ENCODE data around the gene SGCA.

Gene SGCA

DNA sequence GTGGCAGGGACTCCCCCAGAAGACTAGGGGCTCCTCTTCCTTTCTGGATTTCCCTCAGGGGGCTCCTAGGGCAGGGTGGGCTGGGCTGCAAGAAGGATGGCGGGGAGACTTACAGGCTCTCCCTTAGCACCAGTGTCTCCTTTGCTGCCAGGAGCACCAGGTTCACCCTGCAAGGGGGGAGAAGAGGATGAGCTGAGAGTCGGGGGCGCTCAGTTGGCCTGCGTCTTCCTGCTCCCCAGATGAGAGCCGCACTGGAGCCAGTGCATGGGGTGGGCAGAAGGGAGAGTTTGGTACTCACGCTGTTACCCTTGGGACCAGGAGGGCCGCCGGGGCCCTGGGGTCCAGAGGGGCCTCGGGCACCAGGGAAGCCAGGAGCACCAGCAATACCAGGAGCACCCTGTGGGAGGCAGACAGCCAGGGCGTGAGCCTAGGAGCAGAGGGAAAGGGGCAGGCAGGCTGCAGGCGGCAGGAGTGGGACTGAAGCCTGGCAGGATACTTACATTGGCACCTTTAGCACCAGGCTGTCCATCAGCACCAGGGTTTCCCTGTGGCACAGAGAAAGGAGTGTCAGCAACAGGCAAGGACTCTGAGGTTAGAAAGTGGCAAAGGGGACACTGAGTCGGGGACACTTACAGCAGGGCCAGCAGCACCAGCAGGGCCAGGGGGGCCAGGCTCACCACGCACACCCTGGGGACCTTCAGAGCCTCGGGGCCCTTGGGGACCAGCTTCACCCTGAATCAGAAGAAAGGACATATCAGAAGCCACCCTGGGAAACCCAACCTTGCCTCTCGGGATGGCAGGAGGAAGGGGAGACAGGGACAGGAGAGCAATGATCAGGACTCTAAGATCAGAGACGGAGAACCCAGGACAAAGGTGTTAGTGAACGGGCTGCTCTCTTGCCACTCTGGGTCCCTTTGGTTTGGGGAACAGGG lies 29.4 kb downstream of the SGCA start:
- Histone ChIP-seq H3K4me3 (ENCODE audit: severe bottlenecking) (no peak overlapping the region), H3K27ac (ENCODE audit: poor library complexity, severe bottlenecking) (no peak overlapping the region), H3K9me3 (ENCODE audit: severe bottlenecking) (no peaks in the 10 kb centered on the region), H3K36me3 (ENCODE audit: low read depth) (peaks cover 13% of the 10 kb centered on the region; the same call in 1 of the 2 replicates), H3K27me3 (ENCODE audit: insufficient read depth, poor library complexity, severe bottlenecking) (no peaks in the 10 kb centered on the region), H3K4me1 (ENCODE audit: insufficient read depth, poor library complexity, severe bottlenecking) (peaks cover 4% of the 10 kb centered on the region)
- no peak for TF ChIP-seq CTCF (IDR thresholded peaks at IDR 0.05; ENCODE audit: poor library complexity, severe bottlenecking)
- ATAC-seq (ENCODE audit: low read depth) (no peak), DNase-seq (ENCODE audit: low spot score) (no peak)

GRCh38 chr17:50196036-50196435 lies 30.2 kb downstream of the SGCA start:
- no peak overlapping the region for H3K27ac ChIP-seq (ENCODE audit: poor library complexity, severe bottlenecking)
- no peak overlapping the region for H3K4me3 ChIP-seq (ENCODE audit: severe bottlenecking)
- no peaks in the 10 kb centered on the region for H3K27me3 ChIP-seq (ENCODE audit: insufficient read depth, poor library complexity, severe bottlenecking)
- TF ChIP-seq CTCF (IDR thresholded peaks at IDR 0.05; ENCODE audit: poor library complexity, severe bottlenecking), result no peak
- peaks cover 13% of the 10 kb centered on the region; the same call in 1 of the 2 replicates for H3K36me3 ChIP-seq (ENCODE audit: low read depth)
- H3K4me1 ChIP-seq (ENCODE audit: insufficient read depth, poor library complexity, severe bottlenecking), result peaks cover 4% of the 10 kb centered on the region
- no peaks in the 10 kb centered on the region for H3K9me3 ChIP-seq (ENCODE audit: severe bottlenecking)
- ATAC-seq (ENCODE audit: low read depth) (no peak), DNase-seq (ENCODE audit: low spot score) (no peak)

DNA sequence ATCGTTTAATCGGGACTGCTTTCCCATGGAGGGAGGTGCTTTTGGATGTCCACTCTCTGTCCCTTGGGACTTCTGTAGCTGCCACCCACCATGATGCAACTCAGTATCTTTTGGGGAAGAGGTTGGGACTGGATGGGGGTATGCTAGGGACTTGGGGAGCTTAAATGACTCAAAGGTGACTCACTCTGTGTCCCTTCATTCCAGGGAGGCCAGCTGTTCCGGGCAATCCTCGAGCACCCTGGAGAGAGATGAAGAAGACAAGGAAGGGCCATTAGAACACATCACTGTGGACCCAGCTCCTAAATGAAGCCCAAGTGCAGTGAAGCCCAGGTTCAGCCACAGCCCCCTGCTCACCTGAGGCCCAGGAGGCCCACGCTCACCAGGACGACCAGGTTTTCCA lies 31.0 kb downstream of the SGCA start:
- Histone ChIP-seq H3K9me3 (ENCODE audit: severe bottlenecking) (no peaks in the 10 kb centered on the region), H3K4me3 (ENCODE audit: severe bottlenecking) (no peak overlapping the region), H3K36me3 (ENCODE audit: low read depth) (peaks cover 13% of the 10 kb centered on the region; the same call in 1 of the 2 replicates), H3K27ac (ENCODE audit: poor library complexity, severe bottlenecking) (no peak overlapping the region), H3K27me3 (ENCODE audit: insufficient read depth, poor library complexity, severe bottlenecking) (no peaks in the 10 kb centered on the region), H3K4me1 (ENCODE audit: insufficient read depth, poor library complexity, severe bottlenecking) (peaks cover 4% of the 10 kb centered on the region)
- no peak for TF ChIP-seq CTCF (IDR thresholded peaks at IDR 0.05; ENCODE audit: poor library complexity, severe bottlenecking)
- ATAC-seq (ENCODE audit: low read depth), result no peak
- no peak for DNase-seq (ENCODE audit: low spot score)

DNA sequence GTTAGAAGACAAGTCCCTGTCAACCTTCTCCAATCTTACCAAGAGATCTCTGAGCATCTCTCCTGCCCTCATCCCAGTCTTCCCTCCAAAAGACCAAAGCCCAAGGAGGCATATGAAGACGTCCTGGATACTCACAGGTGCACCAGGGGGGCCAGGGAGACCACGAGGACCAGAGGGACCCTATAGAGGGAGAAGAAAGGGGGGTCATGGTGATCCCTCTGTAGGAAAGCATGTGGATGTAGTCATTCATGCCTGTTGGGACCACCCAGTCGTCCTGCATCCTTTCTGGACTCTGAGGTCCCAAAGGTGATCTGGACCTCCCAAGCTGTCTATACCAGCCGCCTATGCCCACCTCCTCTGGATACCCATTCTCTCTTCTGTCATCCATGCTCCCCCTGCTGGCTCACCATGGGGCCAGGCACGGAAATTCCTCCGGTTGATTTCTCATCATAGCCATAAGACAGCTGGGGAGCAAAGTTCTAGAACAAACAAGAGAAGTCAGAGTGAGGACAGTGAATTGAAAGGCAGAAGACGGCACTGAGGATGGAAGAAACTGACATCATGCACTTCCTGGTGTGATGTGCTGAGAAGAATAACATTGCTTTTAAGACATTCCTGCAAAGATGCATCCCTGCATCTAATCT lies 32.3 kb downstream of the SGCA start:
- H3K36me3 ChIP-seq (ENCODE audit: low read depth), result peaks cover 13% of the 10 kb centered on the region; the same call in 1 of the 2 replicates
- no peaks in the 10 kb centered on the region for H3K9me3 ChIP-seq (ENCODE audit: severe bottlenecking)
- DNase-seq (ENCODE audit: low spot score) (no peak), ATAC-seq (ENCODE audit: low read depth) (no peak)
- no peaks in the 10 kb centered on the region for H3K27me3 ChIP-seq (ENCODE audit: insufficient read depth, poor library complexity, severe bottlenecking)
- no peak overlapping the region for H3K4me3 ChIP-seq (ENCODE audit: severe bottlenecking)
- TF ChIP-seq CTCF (IDR thresholded peaks at IDR 0.05; ENCODE audit: poor library complexity, severe bottlenecking), result peak; percentile 81
- peaks cover 4% of the 10 kb centered on the region for H3K4me1 ChIP-seq (ENCODE audit: insufficient read depth, poor library complexity, severe bottlenecking)
- H3K27ac ChIP-seq (ENCODE audit: poor library complexity, severe bottlenecking), result no peak overlapping the region

Measured in RWPE2 (cell line).